PC-3 (cell line): Measurements from ENCODE around the gene LDOC1.
"Not testable (repeated sequence)": the region's sequence is repeated elsewhere in the genome, so short reads cannot be mapped to it uniquely, and the experiment has no call there.

Experiments
- CTCF ChIP-seq: fragments of 300-600 bp; sonication (generic); conservative IDR thresholded peaks from 2 replicates; pipeline ENCODE4 v1.5.1; 2017; ENCODE audit warnings: antibody characterized with exemption, low read depth, mild to moderate bottlenecking, low read length
- EZH2 ChIP-seq: fragments of 300-600 bp; sonication (generic); IDR thresholded peaks from one replicate; pipeline ENCODE4 v1.6.1; 2017; ENCODE audit warnings: antibody characterized with exemption, mild to moderate bottlenecking, low read length; ENCODE audit not compliant: unreplicated experiment

DNA sequence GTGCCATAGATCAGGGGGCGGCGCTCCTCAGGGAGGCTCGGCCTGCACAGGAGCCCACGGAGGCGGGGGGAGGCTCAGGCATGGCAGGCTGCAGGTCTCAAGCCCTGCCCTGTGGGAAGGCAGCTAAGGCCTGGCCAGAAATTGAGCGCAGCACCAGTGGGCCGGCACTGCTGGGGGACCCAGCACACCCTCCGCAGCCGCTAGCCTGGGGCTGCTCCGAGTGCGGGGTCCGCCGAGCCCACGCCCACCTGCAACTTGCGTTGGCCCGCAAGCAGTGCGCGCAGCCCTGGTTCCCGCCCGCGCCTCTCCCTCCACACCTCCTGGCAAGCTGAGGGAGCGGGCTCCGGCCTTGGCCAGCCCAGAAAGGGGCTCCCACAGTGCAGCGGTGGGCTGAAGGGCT is 11.6 kb upstream of the LDOC1 start:
- not testable (repeated sequence) for TF ChIP-seq CTCF, EZH2
